ENCODE measurements around the gene CD200R1.

DNA sequence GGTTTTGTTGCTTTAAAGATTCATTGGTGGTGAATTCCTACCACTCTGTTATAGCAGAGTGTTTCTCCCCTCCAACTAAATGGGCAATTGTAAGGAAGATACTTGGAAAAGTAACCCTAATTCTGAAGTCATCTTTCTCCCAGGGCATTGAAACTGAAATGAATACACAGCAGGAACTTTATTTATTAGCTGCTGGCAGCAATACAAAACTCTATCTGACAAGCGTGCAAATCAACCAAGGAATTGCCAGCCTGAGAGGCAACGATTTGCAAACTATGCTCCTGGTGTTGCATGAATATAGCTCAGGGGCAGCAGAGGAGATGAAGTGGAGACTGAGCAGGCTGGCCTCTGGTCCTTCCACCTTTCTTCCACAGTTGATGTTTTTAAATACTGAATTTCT lies 48.9 kb downstream of the CD200R1 start:
- TF ChIP-seq POLR2AphosphoS5 (IDR thresholded peaks at IDR 0.05) (no peak), POLR2A (IDR thresholded peaks at IDR 0.05) (no peak)
- TF ChIP-seq, protein P1, sequence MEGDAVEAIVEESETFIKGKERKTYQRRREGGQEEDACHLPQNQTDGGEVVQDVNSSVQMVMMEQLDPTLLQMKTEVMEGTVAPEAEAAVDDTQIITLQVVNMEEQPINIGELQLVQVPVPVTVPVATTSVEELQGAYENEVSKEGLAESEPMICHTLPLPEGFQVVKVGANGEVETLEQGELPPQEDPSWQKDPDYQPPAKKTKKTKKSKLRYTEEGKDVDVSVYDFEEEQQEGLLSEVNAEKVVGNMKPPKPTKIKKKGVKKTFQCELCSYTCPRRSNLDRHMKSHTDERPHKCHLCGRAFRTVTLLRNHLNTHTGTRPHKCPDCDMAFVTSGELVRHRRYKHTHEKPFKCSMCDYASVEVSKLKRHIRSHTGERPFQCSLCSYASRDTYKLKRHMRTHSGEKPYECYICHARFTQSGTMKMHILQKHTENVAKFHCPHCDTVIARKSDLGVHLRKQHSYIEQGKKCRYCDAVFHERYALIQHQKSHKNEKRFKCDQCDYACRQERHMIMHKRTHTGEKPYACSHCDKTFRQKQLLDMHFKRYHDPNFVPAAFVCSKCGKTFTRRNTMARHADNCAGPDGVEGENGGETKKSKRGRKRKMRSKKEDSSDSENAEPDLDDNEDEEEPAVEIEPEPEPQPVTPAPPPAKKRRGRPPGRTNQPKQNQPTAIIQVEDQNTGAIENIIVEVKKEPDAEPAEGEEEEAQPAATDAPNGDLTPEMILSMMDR (IDR thresholded peaks at IDR 0.05): no peak

Measured in prostate gland (tissue), 2 donors.